Upper lobe of left lung (tissue), 6 donors: Measurements from ENCODE around the gene ANKRD66. TPM values are rescaled to one million over a fixed set of nuclear protein-coding genes. Genes with fewer than 3 reads are reported as not detected.

Experiments used
- ATAC-seq, 2 donors: fragments of 200-7000 bp; cut with Tn5 transposase; one replicate each; pipeline ENCODE4 v1.9.1; 2022; ENCODE audit warnings: mild to moderate bottlenecking in 2 of 2, moderate library complexity in 2 of 2; ENCODE audit not compliant: low FRiP score in 2 of 2
- DNase-seq, 2 donors: peaks; one replicate each; pipeline ENCODE4 v3.0.0-alpha.2; 2019 to 2020
- H3K27ac ChIP-seq, 4 donors: fragments of 200-600 bp; sonication (generic); one replicate each; pipeline ENCODE4 v1.5.1; 2016 to 2019
- H3K27me3 ChIP-seq, 4 donors: fragments of 200-600 bp; sonication (generic); one replicate each; pipeline ENCODE4 v1.5.1; 2017 to 2019
- H3K36me3 ChIP-seq, 4 donors: fragments of 200-600 bp; sonication (generic); one replicate each; pipeline ENCODE4 v1.5.1; 2016 to 2019
- H3K4me1 ChIP-seq, 4 donors: fragments of 200-600 bp; sonication (generic); one replicate each; pipeline ENCODE4 v1.5.1; 2018 to 2019
- H3K4me3 ChIP-seq, 4 donors: fragments of 200-600 bp; sonication (generic); one replicate each; pipeline ENCODE4 v1.5.1; 2017 to 2019; ENCODE audit warnings: mild to moderate bottlenecking in 2 of 4, moderate library complexity in 1 of 4
- H3K9me3 ChIP-seq, 4 donors: fragments of 200-600 bp; sonication (generic); one replicate each; pipeline ENCODE4 v1.5.1; 2018 to 2019
- CTCF ChIP-seq, 6 experiments: fragments of 450-650 bp in 4 of 6; fragments of 200-600 bp in 2 of 6; sonication (generic) in 2 of 6; IDR thresholded peaks; one replicate each; pipeline ENCODE4 v1.5.1; 2016 to 2019; ENCODE audit warnings: antibody characterized with exemption in 6 of 6
- EP300 ChIP-seq, 4 donors: sonication (generic); formaldehyde crosslinking; IDR thresholded peaks; one replicate each; pipeline ENCODE4 v1.5.1; 2017; ENCODE audit warnings: antibody characterized with exemption in 4 of 4, control low read depth in 2 of 4
- POLR2A ChIP-seq, 4 donors: fragments of 450-650 bp; IDR thresholded peaks; one replicate each; pipeline ENCODE4 v1.5.1; 2016 to 2017; ENCODE audit warnings: antibody characterized with exemption in 4 of 4, mild to moderate bottlenecking in 2 of 4
- POLR2AphosphoS5 ChIP-seq, 2 donors: sonication (generic); formaldehyde crosslinking; IDR thresholded peaks; one replicate each; pipeline ENCODE4 v1.5.1; 2017; ENCODE audit warnings: antibody characterized with exemption in 2 of 2
- WGBS, 2 donors: methylation state at CpG; one replicate each; pipeline ENCODE4 v1.1.5; 2017 to 2018; 5-methylcytosine and 5-hydroxymethylcytosine counted together
- total RNA-seq, 6 donors: library from RNA; depleted of rRNA in 4 of 6; stranded (reverse); fragments of >200 nt in 4 of 6; gene quantifications; one replicate each; pipeline versions ENCODE4 v1.1.0 to v1.2.1, GENCODE V29; 2016 to 2021
- donor health status: DM: no; HTN: no; CAD: no; lungs with moderate emphysema.
- donor health status: DM: no; HTN: yes; CAD: no; lungs with severe emphysema.

The ANKRD66 gene
- total RNA-seq, 6 donors from 2014 or later, result 2.1 to 15.7 (median 2.7) TPM; not detected in 2

GRCh38 chr6:46715141-46715540, 31.6 kb upstream of the ANKRD66 start:
- H3K4me1 ChIP-seq, result no peaks in the 10 kb centered on the region
- ATAC-seq (no peak), DNase-seq (no peak)
- no peak overlapping the region for H3K4me3 ChIP-seq
- no peaks in the 10 kb centered on the region for H3K9me3 ChIP-seq
- no peaks in the 10 kb centered on the region for H3K36me3 ChIP-seq
- H3K27me3 ChIP-seq, result no peaks in the 10 kb centered on the region
- no peak for TF ChIP-seq EP300 (IDR thresholded peaks at IDR 0.05)
- TF ChIP-seq POLR2A (IDR thresholded peaks at IDR 0.05), result no peak
- TF ChIP-seq POLR2AphosphoS5 (IDR thresholded peaks at IDR 0.05), result no peak
- TF ChIP-seq CTCF (IDR thresholded peaks at IDR 0.05), result no peak
- H3K27ac ChIP-seq, result no peak overlapping the region

GRCh38 chr6:46719099-46719498, 27.6 kb upstream of the ANKRD66 start:
- ATAC-seq (no peak), DNase-seq (no peak)
- Histone ChIP-seq H3K36me3 (no peaks in the 10 kb centered on the region), H3K4me1 (no peaks in the 10 kb centered on the region), H3K9me3 (no peaks in the 10 kb centered on the region), H3K27me3 (no peaks in the 10 kb centered on the region), H3K27ac (no peak overlapping the region), H3K4me3 (no peak overlapping the region)
- TF ChIP-seq EP300 (IDR thresholded peaks at IDR 0.05) (no peak), CTCF (IDR thresholded peaks at IDR 0.05) (no peak), POLR2A (IDR thresholded peaks at IDR 0.05) (no peak), POLR2AphosphoS5 (IDR thresholded peaks at IDR 0.05) (no peak)
- WGBS, 2 donors, result 70 to 78% methylated on average over 1 of the region's 1 CpG

- Histone ChIP-seq H3K27ac (no peak overlapping the region), H3K9me3 (no peaks in the 10 kb centered on the region), H3K4me1 (no peaks in the 10 kb centered on the region), H3K27me3 (no peaks in the 10 kb centered on the region), H3K36me3 (no peaks in the 10 kb centered on the region), H3K4me3 (no peak overlapping the region)
- TF ChIP-seq EP300 (IDR thresholded peaks at IDR 0.05) (no peak), POLR2A (IDR thresholded peaks at IDR 0.05) (no peak), CTCF (IDR thresholded peaks at IDR 0.05) (no peak), POLR2AphosphoS5 (IDR thresholded peaks at IDR 0.05) (no peak)
- ATAC-seq (no peak), DNase-seq (no peak)
- WGBS, 2 donors, result 90 to 91% methylated on average over 1 of the region's 1 CpG
These were observed 26.3 kb upstream of the ANKRD66 start for GRCh38 chr6:46720401-46720800.

- DNase-seq (no peak), ATAC-seq (no peak)
- 77 to 80% methylated on average over 1 of the region's 1 CpG for WGBS, 2 donors
- H3K4me1 ChIP-seq, result peaks cover 4 to 6% (median 5%) of the 10 kb centered on the region in 4 donors
- no peak overlapping the region for H3K27ac ChIP-seq
- no peaks in the 10 kb centered on the region for H3K9me3 ChIP-seq
- no peak for TF ChIP-seq POLR2AphosphoS5 (IDR thresholded peaks at IDR 0.05)
- TF ChIP-seq EP300 (IDR thresholded peaks at IDR 0.05), result no peak
- TF ChIP-seq POLR2A (IDR thresholded peaks at IDR 0.05), result no peak
- no peak for TF ChIP-seq CTCF (IDR thresholded peaks at IDR 0.05)
- H3K27me3 ChIP-seq, result peaks cover 0 to 7% (median 2%) of the 10 kb centered on the region in 4 donors
- H3K36me3 ChIP-seq, result no peaks in the 10 kb centered on the region
- no peak overlapping the region for H3K4me3 ChIP-seq
These were observed 16.9 kb upstream of the ANKRD66 start for GRCh38 chr6:46729787-46730326.

- H3K27me3 ChIP-seq, result peaks cover 0 to 16% (median 8%) of the 10 kb centered on the region in 4 donors
- H3K4me3 ChIP-seq, result no peak overlapping the region
- no peak for DNase-seq
- H3K36me3 ChIP-seq, result no peaks in the 10 kb centered on the region
- H3K27ac ChIP-seq, result peak overlapping the region in 1 of 4 donors; percentile 33
- ATAC-seq, result peak in 1 of 2 donors; percentile 49
- TF ChIP-seq POLR2A (IDR thresholded peaks at IDR 0.05), result peak in 1 of 4 donors; percentile 75
- peak in 1 of 4 donors; percentile 64 for TF ChIP-seq EP300 (IDR thresholded peaks at IDR 0.05)
- no peak for TF ChIP-seq CTCF (IDR thresholded peaks at IDR 0.05)
- TF ChIP-seq POLR2AphosphoS5 (IDR thresholded peaks at IDR 0.05), result no peak
- peaks cover 12 to 17% (median 14%) of the 10 kb centered on the region in 4 donors for H3K4me1 ChIP-seq
- no peaks in the 10 kb centered on the region for H3K9me3 ChIP-seq
- 41 to 43% methylated on average over 4 of the region's 4 CpGs for WGBS, 2 donors
These were observed 15.7 kb upstream of the ANKRD66 start for GRCh38 chr6:46730921-46731461.
